ENCODE measurements around the gene CTNNA3. TPM values are rescaled to one million over a fixed set of nuclear protein-coding genes. Genes with fewer than 3 reads are reported as not detected.
A peak's percentile ranks its signal among the peaks of the same experiment; 100 is the strongest.

CTNNA3 gene
- total RNA-seq, 2 experiments from 2014 or later, result not detected

DNA sequence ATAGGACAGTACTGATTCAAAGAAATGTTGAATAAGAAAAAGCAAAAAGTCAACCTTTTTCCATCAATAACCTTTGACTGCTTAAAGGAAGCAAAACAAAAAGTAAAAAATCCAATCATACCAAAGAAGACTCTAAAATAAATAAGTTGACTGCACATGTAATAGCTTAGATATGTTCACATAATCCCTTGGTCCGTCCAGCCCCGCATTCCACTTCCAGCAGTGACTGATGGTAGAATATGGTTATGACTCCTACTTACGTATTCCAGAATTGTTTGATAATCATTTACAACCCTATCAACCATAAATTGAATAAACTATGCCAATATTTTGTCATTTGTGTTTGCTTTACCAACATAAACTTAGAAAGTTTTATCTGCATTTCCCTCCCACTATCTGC, 77.9 kb downstream of the CTNNA3 start:
- peaks cover 10% of the 10 kb centered on the region for H3K4me1 Mint-ChIP-seq (ENCODE audit: low read depth)
- H3K27me3 Mint-ChIP-seq (ENCODE audit: low read depth), result no peaks in the 10 kb centered on the region
- intact Hi-C loops (cut with micrococcal nuclease), result no loop called here
- H3K27ac Mint-ChIP-seq, result no peak overlapping the region
- H3K36me3 Mint-ChIP-seq (ENCODE audit: low read depth), result no peaks in the 10 kb centered on the region
- DNase-seq, result no peak
- no peak overlapping the region for H3K4me3 Mint-ChIP-seq
- CTCF ChIA-PET, result interaction anchor here (1.2 kb wide), 1 partner anchor 97 kb away, joined by 3 read pairs; no protein-coding TSS in a partner anchor
- no peaks in the 10 kb centered on the region for H3K9me3 Mint-ChIP-seq

DNA sequence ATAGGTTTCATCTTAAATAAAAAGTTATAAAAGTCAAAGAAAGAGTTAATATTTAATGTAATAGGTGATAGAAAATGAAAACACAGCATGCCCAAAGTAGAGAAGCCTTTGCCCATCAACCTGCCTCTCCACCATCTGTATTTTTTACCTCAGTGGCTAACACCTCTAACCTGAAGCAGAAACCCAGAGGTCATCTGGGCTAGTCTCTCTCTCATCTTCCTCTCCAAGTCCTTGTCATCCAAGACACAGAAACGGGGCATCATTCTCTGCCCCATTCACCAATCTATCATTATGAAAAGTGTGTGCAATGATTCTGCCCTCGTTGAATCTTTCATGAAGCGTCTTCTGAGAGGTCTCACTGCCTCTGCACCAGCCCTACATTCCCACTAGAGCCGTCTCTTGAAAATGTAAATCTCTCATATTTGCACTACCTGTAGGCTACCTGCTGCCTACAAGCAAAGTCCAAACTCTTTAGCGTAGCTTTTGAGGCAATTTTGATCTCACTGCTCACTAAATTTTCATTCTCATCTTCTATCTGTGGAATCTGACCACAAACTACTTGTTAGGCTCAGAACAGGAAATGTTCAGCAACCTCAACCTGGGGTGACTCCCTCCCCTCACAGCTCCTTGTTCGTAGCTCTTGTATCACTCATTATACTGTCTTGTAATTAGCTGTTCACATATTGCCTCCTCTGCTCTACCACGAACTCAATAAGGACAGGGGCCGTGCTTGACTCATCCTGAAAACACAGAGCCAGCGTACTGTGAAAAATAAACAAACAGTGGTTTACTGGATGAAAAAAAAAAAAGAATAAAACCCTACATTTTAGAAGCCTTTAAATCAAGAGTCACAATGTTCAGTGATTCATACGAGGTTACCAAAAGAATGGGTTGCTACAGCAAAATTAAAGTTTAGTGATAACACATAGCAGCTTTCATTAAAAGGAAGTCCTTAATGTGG, 83.1 kb downstream of the CTNNA3 start:
- Mint-ChIP-seq H3K27ac (peak overlapping the region; percentile 25), H3K4me3 (no peak overlapping the region), H3K36me3 (ENCODE audit: low read depth) (no peaks in the 10 kb centered on the region), H3K9me3 (no peaks in the 10 kb centered on the region), H3K27me3 (ENCODE audit: low read depth) (no peaks in the 10 kb centered on the region), H3K4me1 (ENCODE audit: low read depth) (peaks cover 24% of the 10 kb centered on the region)
- DNase-seq, result peak; percentile 75
- CTCF ChIA-PET, result interaction anchor here (1.1 to 1.4 kb wide), 2 partner anchors 37 to 167 kb away, joined by 3 to 6 read pairs; no protein-coding TSS in a partner anchor
- intact Hi-C loops (cut with micrococcal nuclease), result loop anchor here (1.0 to 2.0 kb wide), 2 partner anchors 151 to 168 kb away; no protein-coding TSS in a partner anchor

DNA sequence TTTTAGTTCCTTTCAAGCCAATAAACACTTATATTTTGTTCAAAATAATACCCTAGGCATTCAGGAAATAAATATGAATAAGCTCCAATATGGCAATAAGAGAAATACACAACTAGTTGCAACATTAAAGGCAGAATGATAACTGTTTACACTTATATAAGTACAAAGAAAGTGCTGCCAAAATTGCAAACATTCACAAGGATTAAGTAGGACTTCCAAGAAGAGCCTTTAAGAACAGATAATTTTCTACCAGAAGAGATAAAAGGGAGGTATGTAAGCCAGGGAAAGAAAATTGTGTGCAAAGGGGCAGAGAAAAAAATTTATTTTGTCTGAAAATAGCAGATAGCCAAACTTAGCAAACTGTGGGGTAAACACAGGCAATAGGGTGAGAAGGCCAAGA, 83.8 kb downstream of the CTNNA3 start:
- H3K9me3 Mint-ChIP-seq, result no peaks in the 10 kb centered on the region
- no peaks in the 10 kb centered on the region for H3K27me3 Mint-ChIP-seq (ENCODE audit: low read depth)
- CTCF ChIA-PET, result interaction anchor here (1.1 to 1.4 kb wide), 2 partner anchors 36 to 168 kb away, joined by 3 to 6 read pairs; no protein-coding TSS in a partner anchor
- H3K4me1 Mint-ChIP-seq (ENCODE audit: low read depth), result peaks cover 28% of the 10 kb centered on the region
- no peaks in the 10 kb centered on the region for H3K36me3 Mint-ChIP-seq (ENCODE audit: low read depth)
- H3K27ac Mint-ChIP-seq, result no peak overlapping the region
- DNase-seq, result no peak
- intact Hi-C loops (cut with micrococcal nuclease), result loop anchor here (2.0 kb wide), 1 partner anchor 169 kb away; no protein-coding TSS in a partner anchor
- H3K4me3 Mint-ChIP-seq, result no peak overlapping the region

DNA sequence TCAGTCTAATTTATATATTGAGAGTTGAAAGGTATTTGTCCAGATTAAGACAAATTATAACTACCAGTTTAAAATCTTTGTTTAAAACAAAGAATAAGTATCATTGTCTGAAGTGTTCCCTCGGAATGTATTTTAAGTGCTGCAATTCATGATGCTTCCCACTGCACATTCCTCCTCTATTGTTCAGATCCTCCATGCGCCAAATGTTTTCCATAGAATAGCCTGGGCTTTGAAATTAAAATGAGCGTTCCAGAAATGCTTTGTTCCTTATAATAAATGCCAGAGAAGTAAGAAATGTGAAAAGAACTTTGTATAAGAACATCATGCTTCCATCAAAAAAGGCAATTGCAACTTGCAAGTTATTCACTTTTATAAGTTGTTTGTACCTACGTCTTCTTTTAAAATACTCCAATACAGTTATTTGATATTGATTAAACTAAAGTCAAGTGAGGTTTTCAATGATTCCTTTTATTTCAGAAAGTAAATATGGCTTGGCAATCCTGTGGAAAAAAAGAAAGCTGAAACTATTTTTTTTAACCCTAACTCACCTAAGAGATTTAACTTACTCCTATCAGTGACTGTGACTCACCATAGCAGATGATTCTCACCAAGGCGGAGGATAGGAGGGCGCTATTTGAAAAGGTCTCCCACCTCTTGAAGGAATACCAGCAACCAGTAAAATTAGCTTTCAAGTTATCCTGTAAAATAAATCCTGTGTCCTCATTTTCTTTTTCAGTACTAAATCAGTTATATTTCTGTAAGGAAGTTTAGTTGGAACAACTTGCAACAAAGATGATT, 85.8 kb downstream of the CTNNA3 start:
- intact Hi-C loops (cut with micrococcal nuclease), result no loop called here
- Mint-ChIP-seq H3K36me3 (ENCODE audit: low read depth) (no peaks in the 10 kb centered on the region), H3K4me1 (ENCODE audit: low read depth) (peaks cover 28% of the 10 kb centered on the region), H3K27ac (no peak overlapping the region), H3K27me3 (ENCODE audit: low read depth) (no peaks in the 10 kb centered on the region), H3K9me3 (no peaks in the 10 kb centered on the region), H3K4me3 (no peak overlapping the region)
- no peak for DNase-seq
- CTCF ChIA-PET, result no interaction called here

DNA sequence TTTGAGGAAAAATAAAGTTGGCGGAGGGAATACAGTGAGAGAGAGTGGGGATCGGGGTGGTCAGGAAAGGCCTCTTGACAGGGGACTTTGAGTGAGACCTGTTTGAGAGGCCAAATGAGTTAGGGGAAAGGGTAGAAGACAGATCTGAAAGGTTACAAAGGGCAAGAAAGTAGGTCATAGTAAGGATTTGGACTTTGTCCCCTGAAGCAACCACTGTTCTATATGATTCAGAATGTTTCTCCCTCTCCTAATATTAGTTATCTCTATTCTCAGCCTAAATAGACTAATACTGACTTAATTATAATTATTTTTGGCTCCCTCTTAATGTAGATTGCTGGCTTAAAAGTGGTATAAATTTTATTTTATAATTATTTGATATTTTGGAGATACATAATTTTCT, 88.0 kb downstream of the CTNNA3 start:
- H3K9me3 Mint-ChIP-seq, result no peaks in the 10 kb centered on the region
- no peaks in the 10 kb centered on the region for H3K36me3 Mint-ChIP-seq (ENCODE audit: low read depth)

DNA sequence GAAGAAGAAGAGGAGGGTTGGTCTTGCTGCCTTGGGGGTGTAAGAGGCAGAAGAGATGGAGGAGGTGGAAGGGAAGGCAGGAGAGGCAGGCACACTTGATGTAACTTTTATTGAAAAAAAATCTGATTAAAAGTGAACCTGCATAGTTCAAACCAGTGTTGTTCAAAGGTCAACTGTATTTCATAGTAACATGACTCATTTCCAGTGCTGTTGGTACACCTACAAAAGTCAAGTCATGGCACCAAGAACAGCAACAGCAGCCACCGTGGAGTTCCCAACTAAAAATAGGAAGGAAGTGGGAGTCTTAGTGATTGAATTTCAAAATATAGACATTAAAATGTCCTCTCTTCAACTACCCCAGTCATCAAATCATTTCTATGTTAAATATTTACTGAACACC, 88.5 kb downstream of the CTNNA3 start:
- H3K27ac Mint-ChIP-seq, result no peak overlapping the region

More for the DNA sequence above, 88.0 kb downstream of the CTNNA3 start:
- no peak for DNase-seq
- Mint-ChIP-seq H3K27me3 (ENCODE audit: low read depth) (no peaks in the 10 kb centered on the region), H3K4me1 (ENCODE audit: low read depth) (peaks cover 17% of the 10 kb centered on the region), H3K27ac (no peak overlapping the region), H3K4me3 (no peak overlapping the region)
- intact Hi-C loops (cut with micrococcal nuclease), result no loop called here
- CTCF ChIA-PET, result no interaction called here

DNA sequence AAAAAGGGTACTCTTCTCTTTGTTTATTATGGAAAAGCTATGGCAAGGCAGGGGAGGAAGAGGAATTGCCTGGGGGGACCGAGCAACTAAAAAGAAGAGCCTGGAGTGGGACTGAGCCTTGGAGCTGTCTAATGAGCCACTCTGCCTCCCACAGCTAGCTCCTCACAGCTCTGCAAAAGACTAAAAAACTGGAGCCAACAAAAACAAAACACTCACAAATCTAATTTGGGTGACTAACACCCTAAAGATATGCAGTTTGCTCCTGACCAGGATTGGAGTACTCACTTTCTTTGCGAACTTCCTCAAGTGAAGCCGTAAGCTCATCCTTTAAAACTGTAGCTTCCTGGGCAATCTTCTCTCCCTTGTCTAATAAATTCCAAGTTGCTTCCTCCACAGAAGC, 89.4 kb downstream of the CTNNA3 start:
- H3K4me1 Mint-ChIP-seq (ENCODE audit: low read depth), result peaks cover 6% of the 10 kb centered on the region

More for the DNA sequence above, 88.5 kb downstream of the CTNNA3 start:
- Mint-ChIP-seq H3K36me3 (ENCODE audit: low read depth) (no peaks in the 10 kb centered on the region), H3K4me1 (ENCODE audit: low read depth) (peaks cover 12% of the 10 kb centered on the region), H3K27me3 (ENCODE audit: low read depth) (no peaks in the 10 kb centered on the region), H3K4me3 (no peak overlapping the region), H3K9me3 (no peaks in the 10 kb centered on the region)
- DNase-seq, result no peak
- CTCF ChIA-PET, result no interaction called here
- intact Hi-C loops (cut with micrococcal nuclease), result no loop called here

DNA sequence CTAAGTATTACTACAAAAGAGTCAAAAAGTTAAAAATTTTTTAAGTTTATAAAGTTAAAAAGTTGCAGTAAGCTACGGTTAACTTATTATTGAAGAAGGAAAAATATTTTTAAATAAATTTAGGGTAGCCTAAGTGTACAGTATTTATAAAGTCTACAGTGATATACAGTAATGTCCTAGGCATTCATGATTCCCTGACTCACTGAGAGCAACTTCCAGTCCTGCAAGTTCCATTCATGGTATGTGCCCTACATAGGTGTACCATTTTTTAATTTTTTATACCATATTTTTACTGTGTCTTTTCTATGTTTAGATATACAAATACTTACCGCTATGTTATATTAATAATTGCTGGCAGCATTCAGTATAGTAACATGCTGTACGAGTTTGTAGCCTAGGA, 92.3 kb downstream of the CTNNA3 start:
- DNase-seq, result no peak
- Mint-ChIP-seq H3K4me1 (ENCODE audit: low read depth) (peaks cover 6% of the 10 kb centered on the region), H3K4me3 (no peak overlapping the region), H3K36me3 (ENCODE audit: low read depth) (no peaks in the 10 kb centered on the region), H3K27ac (no peak overlapping the region), H3K9me3 (no peaks in the 10 kb centered on the region), H3K27me3 (ENCODE audit: low read depth) (no peaks in the 10 kb centered on the region)
- intact Hi-C loops (cut with micrococcal nuclease), result no loop called here
- CTCF ChIA-PET, result no interaction called here

More for the DNA sequence above, 89.4 kb downstream of the CTNNA3 start:
- Mint-ChIP-seq H3K9me3 (no peaks in the 10 kb centered on the region), H3K27ac (no peak overlapping the region), H3K4me3 (no peak overlapping the region), H3K27me3 (ENCODE audit: low read depth) (no peaks in the 10 kb centered on the region), H3K36me3 (ENCODE audit: low read depth) (no peaks in the 10 kb centered on the region)
- intact Hi-C loops (cut with micrococcal nuclease), result no loop called here
- CTCF ChIA-PET, result no interaction called here
- DNase-seq, result no peak

DNA sequence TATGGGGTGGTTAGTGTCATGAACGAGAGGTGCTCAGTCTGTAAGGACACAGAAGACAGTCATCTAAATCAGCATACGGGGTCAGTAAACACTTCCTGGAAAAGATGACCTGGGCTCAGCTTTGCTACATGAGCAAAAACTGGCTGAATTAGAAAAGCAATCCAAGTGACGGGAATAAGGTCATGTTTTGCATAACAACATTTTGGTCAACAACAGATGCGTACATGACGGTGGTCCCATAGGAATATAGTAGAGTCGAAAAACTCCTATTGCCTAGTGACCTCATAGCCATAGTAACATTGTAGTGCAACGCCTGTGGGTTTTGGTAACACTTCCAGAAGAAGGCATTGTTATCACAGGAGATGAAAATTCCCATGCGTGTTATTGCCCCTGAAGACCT, 92.9 kb downstream of the CTNNA3 start:
- no peak for DNase-seq
- H3K4me1 Mint-ChIP-seq (ENCODE audit: low read depth), result peaks cover 6% of the 10 kb centered on the region
- no peak overlapping the region for H3K4me3 Mint-ChIP-seq
- CTCF ChIA-PET, result no interaction called here
- H3K36me3 Mint-ChIP-seq (ENCODE audit: low read depth), result no peaks in the 10 kb centered on the region
- intact Hi-C loops (cut with micrococcal nuclease), result no loop called here
- H3K9me3 Mint-ChIP-seq, result no peaks in the 10 kb centered on the region
- no peak overlapping the region for H3K27ac Mint-ChIP-seq
- H3K27me3 Mint-ChIP-seq (ENCODE audit: low read depth), result no peaks in the 10 kb centered on the region

DNA sequence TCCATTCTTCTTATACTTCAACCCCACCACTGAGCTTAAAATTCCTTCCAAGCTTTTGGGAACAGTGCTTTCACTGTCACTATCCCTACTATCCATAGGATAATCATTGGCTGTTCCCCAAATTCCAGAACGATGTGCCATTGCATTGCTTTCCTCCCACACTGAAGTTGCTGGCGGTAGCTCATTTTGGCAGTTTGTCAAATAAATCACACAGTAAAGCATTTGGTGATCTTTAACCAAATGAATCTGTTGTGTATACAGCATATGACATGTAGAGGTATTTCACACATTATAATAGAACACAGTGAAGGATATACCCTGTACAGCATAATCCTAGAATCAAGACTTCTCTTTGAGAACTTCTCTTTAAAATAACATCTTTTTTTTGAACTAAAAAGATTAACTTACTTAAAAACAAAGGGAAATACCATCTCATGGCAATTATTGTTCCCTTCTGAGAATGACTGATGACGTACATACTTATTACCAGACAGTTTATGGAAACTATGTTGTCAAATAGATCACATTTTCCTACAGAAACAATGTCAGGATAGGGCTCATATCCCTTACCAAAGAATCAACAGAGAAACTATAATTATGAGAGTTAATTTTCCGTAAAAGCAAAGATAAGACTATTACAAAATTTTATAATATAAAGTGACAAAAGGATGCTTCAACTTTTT, 93.6 kb downstream of the CTNNA3 start:
- no peak overlapping the region for H3K4me3 Mint-ChIP-seq
- CTCF ChIA-PET, result interaction anchor here (0.6 kb wide), 1 partner anchor 95 kb away, joined by 3 read pairs; no protein-coding TSS in a partner anchor
- DNase-seq, result no peak
- no peaks in the 10 kb centered on the region for H3K4me1 Mint-ChIP-seq (ENCODE audit: low read depth)
- no peaks in the 10 kb centered on the region for H3K9me3 Mint-ChIP-seq
- no peaks in the 10 kb centered on the region for H3K36me3 Mint-ChIP-seq (ENCODE audit: low read depth)
- no peak overlapping the region for H3K27ac Mint-ChIP-seq
- intact Hi-C loops (cut with micrococcal nuclease), result no loop called here
- H3K27me3 Mint-ChIP-seq (ENCODE audit: low read depth), result peaks cover 2% of the 10 kb centered on the region

DNA sequence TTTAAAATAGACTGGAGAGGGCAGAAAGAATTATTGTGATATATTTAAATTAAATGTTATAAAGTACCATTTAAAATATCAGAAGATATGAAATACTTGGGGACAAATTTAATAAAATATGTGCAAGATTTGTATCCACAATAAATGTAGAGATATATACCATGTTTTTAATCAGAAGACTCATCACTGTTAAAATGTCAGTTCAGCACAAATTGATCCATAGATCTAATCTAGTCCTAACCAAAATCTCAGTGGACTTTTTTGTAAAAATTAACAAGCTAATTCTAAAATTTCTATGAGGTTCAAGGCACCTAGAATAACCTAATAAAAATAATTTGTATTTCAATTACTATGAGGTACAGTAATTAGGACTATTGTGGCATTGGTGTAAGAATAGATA, 96.4 kb downstream of the CTNNA3 start:
- Mint-ChIP-seq H3K4me1 (ENCODE audit: low read depth) (no peaks in the 10 kb centered on the region), H3K4me3 (no peak overlapping the region), H3K9me3 (peaks cover 11% of the 10 kb centered on the region), H3K36me3 (ENCODE audit: low read depth) (no peaks in the 10 kb centered on the region), H3K27me3 (ENCODE audit: low read depth) (peaks cover 2% of the 10 kb centered on the region), H3K27ac (no peak overlapping the region)
- DNase-seq, result no peak
- intact Hi-C loops (cut with micrococcal nuclease), result no loop called here
- CTCF ChIA-PET, result interaction anchor here (0.9 kb wide), 1 partner anchor 24 kb away, joined by 3 read pairs; no protein-coding TSS in a partner anchor

DNA sequence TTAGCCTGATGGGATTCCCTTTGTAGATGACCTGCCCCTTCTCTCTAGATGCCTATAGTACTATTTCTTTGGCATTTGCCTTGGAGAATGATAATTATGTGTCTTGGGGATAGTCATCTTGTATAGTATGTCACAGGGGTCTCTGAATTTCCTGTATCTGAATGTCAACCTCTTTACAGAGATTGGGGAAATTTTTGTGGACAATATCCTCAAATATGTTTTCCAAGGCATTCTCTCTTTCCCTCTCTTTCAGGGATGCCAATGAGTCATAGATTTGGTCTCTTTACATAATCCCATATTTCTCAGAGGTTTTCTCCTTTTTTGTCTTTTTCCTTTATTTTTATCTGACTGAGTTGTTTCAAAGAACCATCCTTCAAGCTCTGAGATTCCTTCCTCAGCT, 99.4 kb downstream of the CTNNA3 start:
- no peak overlapping the region for H3K27ac Mint-ChIP-seq
- peaks cover 2% of the 10 kb centered on the region for H3K27me3 Mint-ChIP-seq (ENCODE audit: low read depth)
- peaks cover 23% of the 10 kb centered on the region for H3K9me3 Mint-ChIP-seq
- H3K36me3 Mint-ChIP-seq (ENCODE audit: low read depth), result peaks cover 5% of the 10 kb centered on the region
- H3K4me1 Mint-ChIP-seq (ENCODE audit: low read depth), result no peaks in the 10 kb centered on the region
- no peak for DNase-seq
- intact Hi-C loops (cut with micrococcal nuclease), result no loop called here
- CTCF ChIA-PET, result interaction anchor here (0.7 kb wide), 1 partner anchor 9 kb away, joined by 3 read pairs; no protein-coding TSS in a partner anchor
- H3K4me3 Mint-ChIP-seq, result no peak overlapping the region

Measured in activated naive CD4-positive, alpha-beta T cell treated with anti-CD3 and anti-CD28 coated beads for 36 hours (primary cell).